Fibroblast of pulmonary artery (primary cell): ENCODE data around the gene MEGF11.

Source experiments
- DNase-seq: peaks from one replicate; pipeline ENCODE4 v3.0.0-alpha.2; 2010; ENCODE audit warnings: low read depth
- H3K4me3 ChIP-seq: replicated peaks from 2 replicates; pipeline ENCODE4 v1.5.1; 2011; ENCODE audit warnings: low read depth, mild to moderate bottlenecking, control low read depth, low read length, moderate library complexity
- TF ChIP-seq, protein P1 (sequence below): IDR thresholded peaks from 2 replicates; pipeline ENCODE4 v1.5.1; 2011; ENCODE audit warnings: mild to moderate bottlenecking, control low read depth, low read length, inconsistent platforms; ENCODE audit errors: missing control alignments

The MEGF11 gene

DNA sequence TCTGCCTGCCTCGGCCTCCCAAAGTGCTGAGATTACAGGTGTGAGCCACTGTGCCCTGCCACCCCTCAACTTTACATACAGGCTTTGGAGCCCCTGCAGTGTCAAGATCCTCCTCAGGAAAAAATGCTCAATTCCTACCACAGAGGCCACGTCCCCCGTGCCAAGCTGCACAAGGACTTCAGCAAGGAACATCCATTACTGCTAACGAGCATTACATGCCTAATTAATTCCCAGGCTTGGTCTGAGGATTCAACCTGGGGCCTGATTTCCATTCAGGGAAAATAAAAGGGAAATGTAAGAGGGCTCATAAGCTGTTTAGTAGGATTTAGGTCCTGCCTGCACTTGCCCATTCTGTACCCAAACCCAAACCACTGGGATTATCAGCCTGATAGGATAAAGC is 222.9 kb downstream of the MEGF11 start:
- no peak for DNase-seq
- no peak overlapping the region for H3K4me3 ChIP-seq
- TF ChIP-seq, protein P1, sequence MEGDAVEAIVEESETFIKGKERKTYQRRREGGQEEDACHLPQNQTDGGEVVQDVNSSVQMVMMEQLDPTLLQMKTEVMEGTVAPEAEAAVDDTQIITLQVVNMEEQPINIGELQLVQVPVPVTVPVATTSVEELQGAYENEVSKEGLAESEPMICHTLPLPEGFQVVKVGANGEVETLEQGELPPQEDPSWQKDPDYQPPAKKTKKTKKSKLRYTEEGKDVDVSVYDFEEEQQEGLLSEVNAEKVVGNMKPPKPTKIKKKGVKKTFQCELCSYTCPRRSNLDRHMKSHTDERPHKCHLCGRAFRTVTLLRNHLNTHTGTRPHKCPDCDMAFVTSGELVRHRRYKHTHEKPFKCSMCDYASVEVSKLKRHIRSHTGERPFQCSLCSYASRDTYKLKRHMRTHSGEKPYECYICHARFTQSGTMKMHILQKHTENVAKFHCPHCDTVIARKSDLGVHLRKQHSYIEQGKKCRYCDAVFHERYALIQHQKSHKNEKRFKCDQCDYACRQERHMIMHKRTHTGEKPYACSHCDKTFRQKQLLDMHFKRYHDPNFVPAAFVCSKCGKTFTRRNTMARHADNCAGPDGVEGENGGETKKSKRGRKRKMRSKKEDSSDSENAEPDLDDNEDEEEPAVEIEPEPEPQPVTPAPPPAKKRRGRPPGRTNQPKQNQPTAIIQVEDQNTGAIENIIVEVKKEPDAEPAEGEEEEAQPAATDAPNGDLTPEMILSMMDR, result no peak

DNA sequence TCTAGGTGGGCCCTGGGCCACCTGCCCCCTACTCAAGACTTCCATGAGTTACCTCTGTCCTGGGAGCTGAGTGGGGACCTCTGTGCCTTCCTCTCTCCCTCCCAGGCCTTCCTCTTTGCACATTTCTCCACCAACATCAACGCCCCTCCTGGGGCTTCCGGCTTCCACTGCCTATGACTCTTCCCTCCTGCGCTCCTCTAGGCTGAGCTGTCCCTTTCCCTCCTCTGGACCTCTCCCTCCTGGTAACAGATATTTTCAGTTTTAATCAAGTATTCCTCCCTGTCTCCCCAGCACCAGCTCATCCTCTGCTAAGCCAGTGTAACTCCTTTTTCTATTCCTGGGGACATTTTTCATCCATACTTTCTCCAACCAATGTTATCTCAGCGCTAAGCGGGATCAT is 223.9 kb downstream of the MEGF11 start:
- TF ChIP-seq, protein P1, result no peak
- no peak for DNase-seq
- H3K4me3 ChIP-seq, result no peak overlapping the region

DNA sequence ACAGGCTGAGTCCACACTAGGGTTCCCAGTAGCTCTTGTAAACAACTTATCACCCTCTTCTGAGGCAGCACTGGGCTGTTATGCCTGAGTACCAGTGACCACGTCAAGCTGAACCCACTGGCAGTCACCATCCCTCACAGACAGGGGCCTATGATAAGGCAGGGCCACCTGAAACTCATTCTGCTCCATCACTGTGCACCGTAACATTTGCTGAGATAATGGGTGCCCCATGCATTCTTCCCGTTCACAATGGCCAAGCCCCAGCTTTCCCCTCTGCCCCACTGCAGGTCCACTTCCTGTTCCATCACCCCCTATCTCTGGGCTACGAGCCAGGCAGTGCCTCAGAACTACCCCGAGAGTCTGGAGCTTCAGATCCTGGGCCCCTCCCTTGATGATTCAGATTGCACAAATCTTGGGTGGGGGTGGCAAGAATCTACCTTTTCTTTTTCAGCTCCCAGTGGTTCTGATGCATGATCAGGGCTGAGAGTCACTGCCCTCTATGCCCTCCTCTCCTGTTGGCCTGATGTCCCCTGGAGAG is 226.2 kb downstream of the MEGF11 start:
- TF ChIP-seq, protein P1, result no peak
- H3K4me3 ChIP-seq, result no peak overlapping the region
- no peak for DNase-seq

DNA sequence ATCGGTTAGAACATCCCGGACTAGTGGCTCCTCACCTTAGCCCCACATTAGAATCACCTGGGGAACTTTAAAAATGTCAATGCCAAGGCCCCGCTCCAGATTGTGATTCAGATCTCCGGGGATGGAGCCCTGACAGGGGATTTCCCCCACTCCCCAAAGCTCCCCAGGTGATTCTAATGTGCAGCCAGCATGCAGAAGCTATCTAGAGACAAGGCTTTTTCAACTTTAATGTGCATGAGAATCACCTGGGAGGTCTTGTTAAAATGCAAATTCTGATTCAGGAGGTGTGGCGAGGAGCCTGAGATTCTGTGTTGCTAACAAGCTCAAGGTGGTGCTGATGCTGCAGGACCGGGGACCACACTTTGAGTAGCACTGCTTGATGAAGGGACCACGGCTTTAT is 227.6 kb downstream of the MEGF11 start:
- no peak overlapping the region for H3K4me3 ChIP-seq
- DNase-seq, result no peak
- TF ChIP-seq, protein P1, result no peak

DNA sequence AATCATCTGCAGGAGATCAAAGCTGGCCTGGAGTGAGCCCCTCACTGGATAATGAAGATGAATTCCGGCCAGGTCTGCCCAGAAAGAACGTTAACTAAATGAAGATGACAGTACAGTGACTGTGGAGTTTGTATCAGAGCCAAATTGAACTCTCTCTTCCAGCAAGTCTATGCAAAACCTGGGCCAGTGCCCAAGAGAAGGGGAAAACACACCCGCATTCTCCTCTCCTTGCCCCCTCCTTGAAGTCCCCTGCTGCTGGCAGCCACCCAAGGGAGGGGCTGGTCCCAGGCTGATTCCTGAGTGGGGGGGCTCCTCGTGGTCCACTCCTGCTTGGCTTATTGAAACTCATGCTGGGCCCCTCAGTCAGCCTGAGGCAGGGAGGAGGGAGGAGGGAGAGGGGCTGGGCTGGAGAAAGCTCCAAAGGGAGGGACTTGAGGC is 228.5 kb downstream of the MEGF11 start:
- no peak for DNase-seq
- TF ChIP-seq, protein P1, result no peak
- no peak overlapping the region for H3K4me3 ChIP-seq

DNA sequence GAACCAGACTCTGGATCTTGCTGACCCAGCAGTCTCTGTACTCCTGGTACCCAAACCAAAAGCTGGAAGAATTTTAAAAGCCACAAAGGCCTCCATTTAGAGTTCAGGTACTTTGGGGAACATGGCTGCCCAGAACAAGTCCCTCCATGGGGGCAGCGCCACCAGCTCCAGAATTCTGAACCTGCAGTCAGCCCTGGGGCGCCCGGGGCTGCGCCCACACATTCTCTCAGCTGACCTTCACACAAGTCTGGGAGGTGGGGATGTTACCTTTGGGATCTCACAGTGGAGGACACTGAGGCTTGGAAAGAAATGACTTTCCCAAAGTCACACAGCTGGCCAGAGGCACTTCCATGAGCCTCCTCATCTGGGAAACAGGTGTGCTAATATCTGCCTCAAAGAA is 229.4 kb downstream of the MEGF11 start:
- DNase-seq, result no peak
- TF ChIP-seq, protein P1, result no peak
- no peak overlapping the region for H3K4me3 ChIP-seq

DNA sequence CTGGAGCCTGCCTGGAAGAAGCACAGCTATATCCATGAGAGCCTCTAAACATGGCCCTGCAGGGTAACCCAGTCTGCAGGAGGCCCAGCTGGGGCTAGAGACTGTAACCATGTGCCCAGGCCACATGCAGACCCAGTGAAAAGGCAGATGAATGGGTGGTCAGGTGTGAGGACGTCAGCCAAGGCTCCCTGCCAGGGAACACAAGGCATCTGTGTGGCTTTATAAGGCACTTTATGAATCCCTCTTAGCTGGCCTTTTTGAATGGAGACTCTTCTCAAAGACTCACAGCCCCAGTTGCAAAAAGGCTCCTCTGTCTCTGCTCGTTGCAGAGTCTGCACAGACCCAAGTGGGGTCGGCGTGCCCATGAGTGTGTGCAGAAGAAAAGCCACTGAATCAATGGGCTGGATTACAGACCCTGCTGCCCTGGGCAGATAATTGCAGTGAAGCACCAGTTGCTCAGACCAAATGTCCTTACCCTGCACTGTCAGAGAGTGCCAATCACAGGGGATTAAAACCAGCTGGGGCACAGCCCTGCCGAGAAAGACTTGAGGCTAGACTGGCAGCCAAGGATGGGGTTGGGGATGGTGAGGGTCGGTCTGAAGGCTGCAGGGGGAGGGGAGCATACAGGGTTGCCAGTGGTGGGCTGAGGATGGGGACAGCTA is 230.1 kb downstream of the MEGF11 start:
- no peak overlapping the region for H3K4me3 ChIP-seq
- no peak for DNase-seq
- TF ChIP-seq, protein P1, result no peak
